Coronary artery (tissue), 2 donors: ENCODE data around the gene APBB2.
"Not testable (repeated sequence)": the region's sequence is repeated elsewhere in the genome, so short reads cannot be mapped to it uniquely, and the experiment has no call there.

Source experiments
- DNase-seq: peaks from one replicate; pipeline ENCODE4 v3.0.0-alpha.2; 2017; ENCODE audit warnings: low spot score
- H3K27ac ChIP-seq, 2 donors: fragments of 200-600 bp; sonication (generic); one replicate each; pipeline ENCODE4 v1.5.1; 2016 to 2019
- H3K4me3 ChIP-seq: fragments of 200-600 bp; sonication (generic); 2 replicates; pipeline ENCODE4 v1.5.1; 2016; ENCODE audit warnings: mild to moderate bottlenecking, moderate library complexity
- TF ChIP-seq, protein P1 (sequence below): fragments of 200-600 bp; sonication (generic); IDR thresholded peaks from one replicate; pipeline ENCODE4 v1.5.1; 2019; ENCODE audit warnings: antibody characterized with exemption

APBB2 gene

GRCh38 chr4:40924793-40925117 lies 289.6 kb downstream of the APBB2 start:
- H3K4me3 ChIP-seq = no peak overlapping the region
- no peak for DNase-seq
- TF ChIP-seq, protein P1, sequence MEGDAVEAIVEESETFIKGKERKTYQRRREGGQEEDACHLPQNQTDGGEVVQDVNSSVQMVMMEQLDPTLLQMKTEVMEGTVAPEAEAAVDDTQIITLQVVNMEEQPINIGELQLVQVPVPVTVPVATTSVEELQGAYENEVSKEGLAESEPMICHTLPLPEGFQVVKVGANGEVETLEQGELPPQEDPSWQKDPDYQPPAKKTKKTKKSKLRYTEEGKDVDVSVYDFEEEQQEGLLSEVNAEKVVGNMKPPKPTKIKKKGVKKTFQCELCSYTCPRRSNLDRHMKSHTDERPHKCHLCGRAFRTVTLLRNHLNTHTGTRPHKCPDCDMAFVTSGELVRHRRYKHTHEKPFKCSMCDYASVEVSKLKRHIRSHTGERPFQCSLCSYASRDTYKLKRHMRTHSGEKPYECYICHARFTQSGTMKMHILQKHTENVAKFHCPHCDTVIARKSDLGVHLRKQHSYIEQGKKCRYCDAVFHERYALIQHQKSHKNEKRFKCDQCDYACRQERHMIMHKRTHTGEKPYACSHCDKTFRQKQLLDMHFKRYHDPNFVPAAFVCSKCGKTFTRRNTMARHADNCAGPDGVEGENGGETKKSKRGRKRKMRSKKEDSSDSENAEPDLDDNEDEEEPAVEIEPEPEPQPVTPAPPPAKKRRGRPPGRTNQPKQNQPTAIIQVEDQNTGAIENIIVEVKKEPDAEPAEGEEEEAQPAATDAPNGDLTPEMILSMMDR = no peak
- no peak overlapping the region for H3K27ac ChIP-seq

DNA sequence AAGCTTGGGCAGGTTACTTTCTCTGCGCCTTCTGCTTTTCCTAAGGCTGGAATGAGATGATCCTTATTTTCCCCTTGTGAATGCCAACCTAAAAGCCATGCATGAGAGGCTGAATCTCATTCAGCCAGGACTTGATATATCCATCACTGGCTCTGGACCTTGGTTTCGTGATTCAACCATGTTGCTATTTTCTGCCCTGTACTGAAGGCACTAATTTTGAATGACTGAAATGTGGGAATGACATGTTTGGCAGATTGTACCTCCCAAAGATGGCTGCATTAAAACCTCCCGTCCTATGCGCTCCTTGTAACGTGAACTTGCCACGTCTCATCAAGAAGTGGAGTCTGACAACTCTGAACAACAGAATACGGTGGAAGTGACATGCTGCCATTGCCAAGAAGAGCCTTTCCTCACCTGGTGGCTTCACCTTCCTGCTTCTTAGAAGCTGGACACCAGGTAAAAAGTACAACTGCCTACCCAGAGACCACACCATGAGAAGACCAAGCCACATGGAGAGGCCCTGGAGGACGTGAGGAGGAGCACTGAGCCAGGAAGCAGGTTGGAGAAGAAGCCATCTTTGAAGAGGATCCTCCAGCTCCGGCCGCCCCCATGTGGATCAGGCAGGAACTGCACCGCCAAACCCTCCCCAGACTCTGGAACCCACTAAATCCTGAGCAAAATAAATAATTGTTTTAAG lies 290.1 kb downstream of the APBB2 start:
- TF ChIP-seq, protein P1 = peak; percentile 74
- peak overlapping the region; percentile 39 to 77 for H3K27ac ChIP-seq
- DNase-seq = no peak
- H3K4me3 ChIP-seq = peak overlapping the region; percentile 14

DNA sequence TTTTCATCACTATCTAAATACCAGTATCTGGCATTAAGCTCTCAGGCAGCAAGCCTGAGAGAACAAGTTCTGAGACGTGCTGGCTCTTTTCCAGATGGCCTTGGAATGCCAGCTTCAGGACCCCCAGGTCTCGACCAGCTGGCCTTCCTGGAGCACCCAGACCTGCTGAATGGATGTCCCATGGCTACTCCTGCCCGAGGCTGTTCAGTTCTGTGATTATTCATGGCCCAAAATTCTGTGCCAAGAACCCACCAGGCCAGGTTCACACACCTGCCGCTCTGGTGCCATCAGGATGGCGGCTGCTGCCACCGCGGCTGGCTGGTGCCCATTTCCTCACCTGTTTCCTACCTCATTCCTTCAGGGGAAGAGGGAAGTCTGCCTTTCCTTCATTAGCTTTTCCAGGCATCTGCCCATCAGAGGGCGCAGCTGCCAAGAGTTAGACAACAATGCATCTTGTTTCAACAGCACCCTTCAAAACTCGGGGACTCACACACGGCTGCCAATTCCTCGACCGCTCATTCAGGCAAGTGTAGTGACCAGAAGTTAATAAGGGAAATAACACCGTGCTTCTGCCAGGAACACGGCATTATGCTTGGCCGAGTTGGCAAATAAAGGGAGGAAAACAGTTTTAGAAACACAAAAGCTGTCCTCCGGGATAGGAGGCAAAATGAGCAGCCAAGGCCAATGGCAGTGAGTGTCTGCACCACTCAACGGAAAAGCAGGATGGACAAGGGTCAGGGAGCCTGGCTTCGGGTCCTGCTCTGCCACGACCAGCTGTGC lies 290.8 kb downstream of the APBB2 start:
- Histone ChIP-seq H3K4me3 (peak overlapping the region; percentile 14), H3K27ac (peak overlapping the region; percentile 39 to 77)
- DNase-seq = no peak
- TF ChIP-seq, protein P1 = no peak

GRCh38 chr4:40919976-40920375 lies 294.4 kb downstream of the APBB2 start:
- not testable (repeated sequence) for DNase-seq, H3K4me3 ChIP-seq, H3K27ac ChIP-seq

GRCh38 chr4:40918330-40918729 lies 296.0 kb downstream of the APBB2 start:
- TF ChIP-seq, protein P1 = no peak
- H3K27ac ChIP-seq = peak overlapping the region; percentile 46 to 76
- H3K4me3 ChIP-seq = no peak overlapping the region
- peak; percentile 87 for DNase-seq

GRCh38 chr4:40916880-40917279 lies 297.5 kb downstream of the APBB2 start:
- peak overlapping the region; percentile 65 to 82 for H3K27ac ChIP-seq
- no peak for DNase-seq

DNA sequence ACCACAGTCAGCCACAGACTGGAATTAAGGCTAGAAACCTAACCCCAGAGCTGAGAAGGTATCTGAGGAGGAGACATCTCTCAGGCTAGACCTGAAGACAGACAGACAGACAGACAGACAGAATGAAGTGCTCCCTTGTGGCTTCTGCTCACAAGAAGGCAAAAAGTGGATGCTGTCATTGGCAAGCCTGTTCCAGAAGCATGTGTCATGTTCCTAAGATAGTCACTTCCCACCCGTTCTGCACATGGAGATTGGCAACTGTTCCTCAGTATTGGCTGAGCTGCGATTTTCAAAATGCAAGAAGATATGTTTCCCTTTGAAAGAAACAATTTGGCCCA lies 298.2 kb downstream of the APBB2 start:
- peak overlapping the region; percentile 65 to 82 for H3K27ac ChIP-seq
- no peak for DNase-seq
- no peak overlapping the region for H3K4me3 ChIP-seq
- TF ChIP-seq, protein P1 = no peak

More at GRCh38 chr4:40916880-40917279, 297.5 kb downstream of the APBB2 start:
- TF ChIP-seq, protein P1 = peak; percentile 24
- no peak overlapping the region for H3K4me3 ChIP-seq
